Brain microvascular endothelial cell (primary cell): ENCODE results near the gene CEP85.

Experiments used
- DNase-seq: peaks from one replicate; pipeline ENCODE4 v3.0.0-alpha.2; 2020
- H3K27ac ChIP-seq: fragments of 250-450 bp; sonication (Bioruptor Pico); 2 replicates; pipeline ENCODE4 v1.5.1; 2020; ENCODE audit warnings: mild to moderate bottlenecking, moderate library complexity
- H3K27me3 ChIP-seq: fragments of 250-450 bp; sonication (Bioruptor Pico); replicated peaks from 2 replicates; pipeline ENCODE4 v1.5.1; 2020; ENCODE audit warnings: mild to moderate bottlenecking
- H3K36me3 ChIP-seq: fragments of 250-450 bp; sonication (Bioruptor Pico); replicated peaks from 2 replicates; pipeline ENCODE4 v1.5.1; 2020; ENCODE audit warnings: mild to moderate bottlenecking
- H3K4me3 ChIP-seq: 2 replicates; pipeline ENCODE4 v1.5.1; 2011; ENCODE audit warnings: low read depth, mild to moderate bottlenecking, control low read depth, low read length, moderate library complexity
- CTCF ChIP-seq: IDR thresholded peaks from 2 replicates; pipeline ENCODE4 v1.5.1; 2011; ENCODE audit warnings: low read depth, mild to moderate bottlenecking, moderate library complexity, low read length, control low read depth, inconsistent platforms; ENCODE audit errors: missing control alignments
- in situ Hi-C: cut with HindIII; loops from 2 replicates; pipeline ENCODE4 v1.10.0; 2017; ENCODE audit warnings: low sequenced_read_pairs, low pct_ligation_motif_present

CEP85 gene

GRCh38 chr1:26277261-26277661, 43.3 kb downstream of the CEP85 start:
- in situ Hi-C loops, result no loop called here
- TF ChIP-seq CTCF, result no peak
- Histone ChIP-seq H3K27me3 (no peaks in the 10 kb centered on the region), H3K36me3 (peaks cover 20% of the 10 kb centered on the region), H3K4me3 (no peak overlapping the region), H3K27ac (no peak overlapping the region)
- DNase-seq, result no peak

GRCh38 chr1:26277719-26278118, 43.7 kb downstream of the CEP85 start:
- no peak overlapping the region for H3K27ac ChIP-seq
- in situ Hi-C loops, result no loop called here
- no peak for DNase-seq
- no peak for TF ChIP-seq CTCF
- H3K27me3 ChIP-seq, result no peaks in the 10 kb centered on the region
- peaks cover 24% of the 10 kb centered on the region for H3K36me3 ChIP-seq
- H3K4me3 ChIP-seq, result no peak overlapping the region

DNA sequence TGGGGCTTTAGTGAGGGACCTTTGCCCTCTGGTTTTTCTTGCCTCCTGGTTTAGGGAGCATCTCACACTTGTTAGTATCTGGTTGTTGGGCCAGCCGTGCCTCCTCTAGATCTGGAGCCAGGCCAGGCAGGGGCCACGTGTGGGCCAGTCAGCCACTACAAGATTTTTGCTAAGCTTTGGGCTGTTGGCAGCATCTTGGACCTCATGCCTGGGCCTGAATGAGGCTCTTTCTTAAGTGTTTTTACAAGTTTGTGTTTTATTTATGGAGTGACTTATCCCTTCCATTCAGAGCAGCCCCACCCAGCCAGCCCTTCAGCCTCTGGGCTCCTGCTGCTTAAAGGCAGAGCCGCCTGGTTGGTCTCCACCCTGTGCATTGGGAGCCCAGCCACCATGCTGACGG, 44.3 kb downstream of the CEP85 start:
- Histone ChIP-seq H3K27me3 (no peaks in the 10 kb centered on the region), H3K27ac (peak overlapping the region; percentile 87), H3K4me3 (no peak overlapping the region), H3K36me3 (peaks cover 29% of the 10 kb centered on the region)
- TF ChIP-seq CTCF, result no peak
- in situ Hi-C loops, result no loop called here
- DNase-seq, result peak; percentile 27

DNA sequence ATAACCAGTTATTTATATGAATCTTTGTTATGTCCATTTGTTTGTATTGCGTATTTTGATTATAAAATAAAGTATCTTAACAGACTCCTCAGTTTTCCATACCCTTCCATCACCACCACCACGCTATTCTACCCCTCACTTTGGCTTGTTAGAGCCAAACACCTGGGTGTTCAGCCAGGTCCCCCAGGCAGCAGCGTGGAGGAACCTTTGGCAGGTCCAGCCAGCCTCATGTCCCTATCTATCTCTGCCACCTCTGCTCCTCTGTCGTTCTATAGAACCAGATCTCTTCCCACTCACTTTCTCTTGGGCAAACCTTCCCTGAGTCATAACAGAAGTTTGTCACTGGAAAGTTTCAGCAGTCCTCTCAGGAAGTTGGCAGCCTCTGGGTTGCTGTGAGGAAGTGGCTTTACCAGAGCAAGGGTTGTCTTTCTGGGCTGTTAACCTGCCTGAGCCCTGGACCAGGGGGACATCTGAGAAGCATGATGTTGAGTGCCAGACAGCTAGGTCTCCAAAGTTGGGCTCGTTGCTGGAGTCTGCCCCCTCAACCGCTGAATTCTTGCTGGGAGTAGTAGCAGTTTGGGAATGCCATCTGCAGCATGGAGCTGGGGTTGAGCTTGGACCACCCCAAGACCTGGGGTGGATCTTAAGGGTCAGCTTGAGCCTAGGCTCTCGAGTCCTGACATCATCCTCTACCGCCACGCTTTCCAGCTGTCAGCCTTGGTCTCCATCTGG, 44.9 kb downstream of the CEP85 start:
- peak overlapping the region; percentile 78 for H3K4me3 ChIP-seq
- peaks cover 34% of the 10 kb centered on the region for H3K36me3 ChIP-seq
- no peaks in the 10 kb centered on the region for H3K27me3 ChIP-seq
- no peak for DNase-seq
- peak overlapping the region; percentile 87 for H3K27ac ChIP-seq
- in situ Hi-C loops, result no loop called here
- no peak for TF ChIP-seq CTCF

DNA sequence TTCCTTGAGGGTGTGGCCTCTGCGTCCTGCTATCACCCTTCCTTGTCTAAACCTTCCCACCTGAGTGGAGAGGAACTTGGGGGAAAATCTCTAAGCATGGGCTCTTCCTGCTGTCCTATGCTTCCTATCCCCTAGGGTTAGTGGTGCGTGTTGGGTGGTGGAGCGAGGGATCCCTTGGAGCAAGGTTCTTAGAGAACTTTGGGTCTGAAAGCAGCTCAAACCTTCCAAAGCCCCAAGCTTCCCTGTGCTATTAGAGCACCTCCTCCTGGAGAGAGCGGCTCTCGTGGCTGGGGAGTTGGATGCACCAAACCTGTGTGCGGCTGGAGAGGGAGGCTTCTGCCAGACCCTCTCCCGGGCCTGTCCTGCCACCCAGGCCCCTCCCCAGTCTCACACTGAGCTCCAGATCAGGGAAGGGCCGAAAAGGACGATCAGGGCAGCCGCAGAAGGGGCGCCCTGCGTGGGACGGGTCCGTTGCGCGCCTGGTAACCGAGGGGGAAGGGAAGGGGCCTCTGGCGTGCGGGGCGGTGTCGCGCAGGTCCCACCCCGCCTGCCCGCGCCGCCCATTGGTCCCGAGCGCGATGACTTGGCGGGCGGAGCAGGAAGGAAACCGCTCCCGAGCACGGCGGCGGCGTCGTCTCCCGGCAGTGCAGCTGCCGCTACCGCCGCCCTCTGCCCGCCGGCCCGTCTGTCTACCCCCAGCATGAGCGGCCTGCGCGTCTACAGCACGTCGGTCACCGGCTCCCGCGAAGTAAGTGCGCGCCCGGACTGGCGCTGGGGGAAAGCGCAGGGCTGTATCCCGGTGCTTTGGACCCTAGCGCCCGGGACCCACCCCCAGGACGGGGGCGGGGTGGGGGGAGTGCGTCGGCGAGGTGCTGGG, 45.7 kb downstream of the CEP85 start, which contains the start of gene SH3BGRL3:
Gene SH3BGRL3 (plus strand): TSS at position 631 of the 877 bp plus-strand sequence. CDS start 70 bp downstream, at position 701.
- H3K27ac ChIP-seq, result peak within 1 kb of the TSS; percentile 87
- H3K27me3 ChIP-seq, result no peaks in the 10 kb centered on the region
- peaks cover 41% of the 10 kb centered on the region for H3K36me3 ChIP-seq
- DNase-seq, result peak; percentile 54
- in situ Hi-C loops, result no loop called here
- peak; percentile 70 for TF ChIP-seq CTCF
- H3K4me3 ChIP-seq, result peak within 1 kb of the TSS; percentile 78
